MM.1S (cell line): ENCODE data around the gene ANKH.

ENCODE experiments used
- DNase-seq: peaks from one replicate; pipeline ENCODE4 v3.0.0-alpha.2; 2015
- H2AFZ ChIP-seq: fragments of 300-600 bp; sonication (generic); 2 replicates; pipeline ENCODE4 v1.6.0; 2016; ENCODE audit warnings: antibody characterized with exemption, low read length
- H3F3A ChIP-seq: fragments of 300-600 bp; sonication (generic); 2 replicates; pipeline ENCODE4 v1.6.1; 2016; ENCODE audit warnings: mild to moderate bottlenecking, antibody characterized with exemption, low read length, moderate library complexity, mixed read lengths; ENCODE audit not compliant: insufficient read depth
- H3K27ac ChIP-seq: fragments of 300-600 bp; sonication (generic); 2 replicates; pipeline ENCODE4 v1.5.1; 2016; ENCODE audit warnings: mild to moderate bottlenecking, low read length
- H3K27me3 ChIP-seq: fragments of 300-600 bp; sonication (generic); replicated peaks from 2 replicates; pipeline ENCODE4 v1.6.0; 2016; ENCODE audit warnings: low read length; ENCODE audit not compliant: insufficient read depth
- H3K36me3 ChIP-seq: fragments of 300-600 bp; sonication (generic); replicated peaks from 2 replicates; pipeline ENCODE4 v1.6.1; 2016; ENCODE audit warnings: mild to moderate bottlenecking, low read length, mixed read lengths; ENCODE audit not compliant: insufficient read depth
- H3K4me1 ChIP-seq: fragments of 300-600 bp; sonication (generic); 2 replicates; pipeline ENCODE4 v1.6.1; 2016; ENCODE audit warnings: low read length, mixed read lengths
- H3K4me2 ChIP-seq: fragments of 300-600 bp; sonication (generic); 2 replicates; pipeline ENCODE4 v1.6.0; 2016; ENCODE audit warnings: low read depth, low read length
- H3K4me3 ChIP-seq: fragments of 300-600 bp; sonication (generic); 2 replicates; pipeline ENCODE4 v1.5.1; 2016; ENCODE audit warnings: low read length, mixed read lengths
- H3K79me2 ChIP-seq: fragments of 300-600 bp; sonication (generic); 2 replicates; pipeline ENCODE4 v1.6.1; 2016; ENCODE audit warnings: mixed run types, low read length, mixed read lengths
- H3K9ac ChIP-seq: fragments of 300-600 bp; sonication (generic); 2 replicates; pipeline ENCODE4 v1.6.1; 2016; ENCODE audit warnings: low read length, mixed read lengths
- H3K9me2 ChIP-seq: fragments of 300-600 bp; sonication (generic); replicated peaks from 2 replicates; pipeline ENCODE4 v1.6.1; 2016; ENCODE audit warnings: mild to moderate bottlenecking, low read length, mixed read lengths; ENCODE audit not compliant: insufficient read depth
- H3K9me3 ChIP-seq: fragments of 300-600 bp; sonication (generic); replicated peaks from 2 replicates; pipeline ENCODE4 v1.6.1; 2016; ENCODE audit warnings: mild to moderate bottlenecking, low read length, mixed read lengths; ENCODE audit not compliant: insufficient read depth
- H4K20me1 ChIP-seq: fragments of 300-600 bp; sonication (generic); 2 replicates; pipeline ENCODE4 v1.6.1; 2016; ENCODE audit warnings: mild to moderate bottlenecking, low read length, moderate library complexity, mixed read lengths; ENCODE audit not compliant: insufficient read depth
- CTCF ChIP-seq: fragments of 300-600 bp; sonication (generic); IDR thresholded peaks from 2 replicates; pipeline ENCODE4 v1.5.1; 2016; ENCODE audit warnings: antibody characterized with exemption, low read length, mixed read lengths
- EZH2 ChIP-seq: fragments of 300-600 bp; sonication (generic); optimal IDR thresholded peaks from 2 replicates; pipeline ENCODE3; 2017; ENCODE audit warnings: low read depth, mild to moderate bottlenecking, antibody characterized with exemption, low read length, mixed read lengths
- EZH2phosphoT487 ChIP-seq: fragments of 300-600 bp; sonication (generic); IDR thresholded peaks from 2 replicates; pipeline ENCODE4 v1.6.1; 2018; ENCODE audit warnings: antibody characterized with exemption, low read length

The ANKH gene

GRCh38 chr5:14752497-14753071, 119.0 kb downstream of the ANKH start:
- TF ChIP-seq EZH2 = no peak
- TF ChIP-seq CTCF = no peak
- TF ChIP-seq EZH2phosphoT487 = no peak
- Histone ChIP-seq H3K9me3 (no peaks in the 10 kb centered on the region), H3F3A (no peaks in the 10 kb centered on the region), H3K79me2 (no peaks in the 10 kb centered on the region), H2AFZ (no peak overlapping the region), H3K4me3 (no peak overlapping the region), H3K27me3 (no peaks in the 10 kb centered on the region), H4K20me1 (no peaks in the 10 kb centered on the region), H3K36me3 (no peaks in the 10 kb centered on the region), H3K4me1 (no peaks in the 10 kb centered on the region), H3K27ac (no peak overlapping the region), H3K9me2 (no peaks in the 10 kb centered on the region), H3K9ac (no peak overlapping the region), H3K4me2 (no peak overlapping the region)
- no peak for DNase-seq

- H3K27ac ChIP-seq = no peak overlapping the region
- TF ChIP-seq EZH2phosphoT487 (no peak), CTCF (no peak), EZH2 (no peak)
- H3K9ac ChIP-seq = no peak overlapping the region
- H4K20me1 ChIP-seq = no peaks in the 10 kb centered on the region
- no peaks in the 10 kb centered on the region for H3K36me3 ChIP-seq
- no peak for DNase-seq
- H3K4me1 ChIP-seq = peaks cover 3% of the 10 kb centered on the region
- no peaks in the 10 kb centered on the region for H3K27me3 ChIP-seq
- H3K4me2 ChIP-seq = no peak overlapping the region
- H2AFZ ChIP-seq = no peak overlapping the region
- no peaks in the 10 kb centered on the region for H3K9me2 ChIP-seq
- no peaks in the 10 kb centered on the region for H3K9me3 ChIP-seq
- 0 out of 2 replicates have a peak, but pooled peaks cover 1% of the 10 kb centered on the region for H3F3A ChIP-seq
- H3K4me3 ChIP-seq = no peak overlapping the region
- no peaks in the 10 kb centered on the region for H3K79me2 ChIP-seq
Measured at GRCh38 chr5:14750712-14751111, 120.9 kb downstream of the ANKH start.

- Histone ChIP-seq H3K4me3 (no peak overlapping the region), H2AFZ (no peak overlapping the region), H3K4me2 (no peak overlapping the region), H3K9me3 (no peaks in the 10 kb centered on the region), H3K9me2 (no peaks in the 10 kb centered on the region), H4K20me1 (no peaks in the 10 kb centered on the region), H3F3A (0 out of 2 replicates have a peak, but pooled peaks cover 4% of the 10 kb centered on the region), H3K79me2 (no peaks in the 10 kb centered on the region), H3K36me3 (no peaks in the 10 kb centered on the region), H3K27ac (no peak overlapping the region), H3K9ac (no peak overlapping the region), H3K4me1 (peaks cover 12% of the 10 kb centered on the region), H3K27me3 (no peaks in the 10 kb centered on the region)
- TF ChIP-seq EZH2 (no peak), EZH2phosphoT487 (no peak), CTCF (no peak)
- no peak for DNase-seq
Measured at GRCh38 chr5:14749579-14750101, 121.9 kb downstream of the ANKH start.
